Measurements from ENCODE around the gene RARRES2. TPM values are rescaled to one million over a fixed set of nuclear protein-coding genes. Genes with fewer than 3 reads are reported as not detected.
A peak's percentile ranks its signal among the peaks of the same experiment; 100 is the strongest.
"Not testable (repeated sequence)": the region's sequence is repeated elsewhere in the genome, so short reads cannot be mapped to it uniquely, and the experiment has no call there.

The RARRES2 gene
- total RNA-seq, 4 donors from 2014 or later, result 12.8 to 23.4 (median 16.5) TPM

DNA sequence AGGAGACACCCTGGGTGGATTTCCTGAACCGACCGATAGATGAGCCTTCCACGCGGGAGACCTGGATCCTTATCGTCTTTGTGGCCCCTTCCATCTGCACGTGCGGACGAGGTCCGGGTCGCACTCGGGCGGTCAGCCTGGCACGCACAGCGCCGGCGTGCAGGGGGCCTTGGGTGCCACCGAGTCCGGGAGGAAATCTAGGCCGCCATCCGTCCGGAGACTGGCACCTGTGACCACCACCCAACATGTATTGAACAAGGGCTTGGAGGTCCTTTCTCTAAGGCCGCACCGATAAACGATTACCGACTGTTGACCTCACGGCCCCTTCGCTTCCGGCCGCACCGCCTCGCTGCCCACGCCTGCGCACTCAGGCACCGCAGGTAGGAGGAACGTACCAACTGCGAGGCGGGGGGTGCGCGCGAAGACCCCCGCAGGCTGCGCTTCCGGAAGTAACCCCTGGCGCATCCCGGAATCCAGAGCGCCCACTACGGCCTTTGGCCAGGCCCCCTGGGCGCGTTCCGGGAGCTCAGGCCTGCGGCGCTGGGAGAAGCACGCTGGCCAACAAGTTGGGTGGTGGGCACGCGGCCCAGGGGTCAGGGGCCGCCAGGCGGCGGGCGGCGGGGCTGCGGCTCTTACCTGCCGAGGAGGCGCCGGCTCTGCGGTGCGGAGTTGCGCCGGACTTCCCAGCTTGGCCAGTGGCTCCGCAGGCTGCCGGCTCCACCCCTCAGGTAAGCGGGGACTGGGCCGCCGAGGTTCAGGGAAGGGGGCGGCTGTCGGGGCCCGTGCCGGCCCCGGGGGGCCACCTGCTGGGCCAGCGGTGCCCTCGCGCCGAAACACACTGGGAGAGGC, 18.4 kb downstream of the RARRES2 start, which contains the start of the genes ACTR3C and LRRC61:
Gene ACTR3C, minus strand, starts transcription at position 713 of the 849 bp plus-strand sequence. CDS start 28,249 bp downstream, outside the sequence.
Gene LRRC61, plus strand, starts transcription at position 523 of the 849 bp plus-strand sequence. CDS start 13,507 bp downstream, outside the sequence.
- peaks cover 33% of the 10 kb centered on the region for H3K4me1 ChIP-seq
- H3K9me3 ChIP-seq, result no peaks in the 10 kb centered on the region
- H3K27me3 ChIP-seq, result no peaks in the 10 kb centered on the region
- no peak for DNase-seq (ENCODE audit: low spot score in 2 of 2)
- 29% methylated on average over 19 of the region's 82 CpGs for WGBS
- no peaks in the 10 kb centered on the region for H3K36me3 ChIP-seq
- peak within 1 kb of the TSS; percentile 74 for H3K4me3 ChIP-seq
- TF ChIP-seq EP300 (IDR thresholded peaks at IDR 0.05), result no peak
- TF ChIP-seq, protein P1, sequence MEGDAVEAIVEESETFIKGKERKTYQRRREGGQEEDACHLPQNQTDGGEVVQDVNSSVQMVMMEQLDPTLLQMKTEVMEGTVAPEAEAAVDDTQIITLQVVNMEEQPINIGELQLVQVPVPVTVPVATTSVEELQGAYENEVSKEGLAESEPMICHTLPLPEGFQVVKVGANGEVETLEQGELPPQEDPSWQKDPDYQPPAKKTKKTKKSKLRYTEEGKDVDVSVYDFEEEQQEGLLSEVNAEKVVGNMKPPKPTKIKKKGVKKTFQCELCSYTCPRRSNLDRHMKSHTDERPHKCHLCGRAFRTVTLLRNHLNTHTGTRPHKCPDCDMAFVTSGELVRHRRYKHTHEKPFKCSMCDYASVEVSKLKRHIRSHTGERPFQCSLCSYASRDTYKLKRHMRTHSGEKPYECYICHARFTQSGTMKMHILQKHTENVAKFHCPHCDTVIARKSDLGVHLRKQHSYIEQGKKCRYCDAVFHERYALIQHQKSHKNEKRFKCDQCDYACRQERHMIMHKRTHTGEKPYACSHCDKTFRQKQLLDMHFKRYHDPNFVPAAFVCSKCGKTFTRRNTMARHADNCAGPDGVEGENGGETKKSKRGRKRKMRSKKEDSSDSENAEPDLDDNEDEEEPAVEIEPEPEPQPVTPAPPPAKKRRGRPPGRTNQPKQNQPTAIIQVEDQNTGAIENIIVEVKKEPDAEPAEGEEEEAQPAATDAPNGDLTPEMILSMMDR (IDR thresholded peaks at IDR 0.05), result peak in 1 of 2 donors; percentile 13
- peak within 1 kb of the TSS; percentile 84 for H3K27ac ChIP-seq

GRCh38 chr7:150322114-150322832, 19.2 kb downstream of the RARRES2 start:
- Histone ChIP-seq H3K9me3 (no peaks in the 10 kb centered on the region), H3K36me3 (no peaks in the 10 kb centered on the region), H3K4me3 (peak overlapping the region; percentile 74), H3K4me1 (peaks cover 33% of the 10 kb centered on the region), H3K27ac (peak overlapping the region; percentile 84), H3K27me3 (no peaks in the 10 kb centered on the region)
- TF ChIP-seq POLR2A (IDR thresholded peaks at IDR 0.05), result no peak
- TF ChIP-seq, protein P1 (IDR thresholded peaks at IDR 0.05), result no peak
- no peak for TF ChIP-seq POLR2AphosphoS5 (IDR thresholded peaks at IDR 0.05)
- TF ChIP-seq EP300 (IDR thresholded peaks at IDR 0.05), result no peak
- DNase-seq (ENCODE audit: low spot score in 2 of 2), result no peak
- WGBS, result 70% methylated on average over 4 of the region's 4 CpGs

DNA sequence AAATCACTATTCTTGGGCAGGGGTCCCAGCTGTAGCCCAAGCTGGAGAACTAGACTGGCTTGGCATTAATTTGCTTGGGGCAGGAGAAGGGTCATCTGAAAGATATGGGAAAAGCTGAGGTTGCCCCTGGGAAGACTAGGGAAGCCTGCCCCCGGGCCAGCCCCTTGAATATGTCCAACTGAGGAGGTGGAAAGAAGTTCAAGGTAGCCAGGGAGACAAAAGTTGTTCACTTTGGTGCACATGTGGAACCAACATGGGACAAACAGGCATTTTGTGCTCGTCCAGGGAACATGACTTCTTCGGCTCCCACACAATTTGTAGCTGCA, 19.7 kb downstream of the RARRES2 start:
- TF ChIP-seq, protein P1 (IDR thresholded peaks at IDR 0.05), result no peak
- TF ChIP-seq EP300 (IDR thresholded peaks at IDR 0.05) (no peak), POLR2AphosphoS5 (IDR thresholded peaks at IDR 0.05) (no peak), POLR2A (IDR thresholded peaks at IDR 0.05) (no peak)
- WGBS, result 89% methylated on average over 3 of the region's 3 CpGs
- Histone ChIP-seq H3K9me3 (no peaks in the 10 kb centered on the region), H3K4me1 (peaks cover 33% of the 10 kb centered on the region), H3K27ac (peak overlapping the region; percentile 8), H3K36me3 (no peaks in the 10 kb centered on the region), H3K4me3 (no peak overlapping the region), H3K27me3 (no peaks in the 10 kb centered on the region)
- no peak for DNase-seq (ENCODE audit: low spot score in 2 of 2)

GRCh38 chr7:150317748-150318444, 23.5 kb downstream of the RARRES2 start:
- no peaks in the 10 kb centered on the region for H3K36me3 ChIP-seq
- 57% methylated on average over 7 of the region's 7 CpGs for WGBS
- TF ChIP-seq POLR2AphosphoS5 (IDR thresholded peaks at IDR 0.05), result no peak
- TF ChIP-seq EP300 (IDR thresholded peaks at IDR 0.05), result no peak
- TF ChIP-seq, protein P1 (IDR thresholded peaks at IDR 0.05), result no peak
- no peak for TF ChIP-seq POLR2A (IDR thresholded peaks at IDR 0.05)
- no peaks in the 10 kb centered on the region for H3K27me3 ChIP-seq
- peaks cover 11% of the 10 kb centered on the region for H3K4me1 ChIP-seq
- H3K9me3 ChIP-seq, result no peaks in the 10 kb centered on the region
- no peak overlapping the region for H3K27ac ChIP-seq
- H3K4me3 ChIP-seq, result no peak overlapping the region
- no peak for DNase-seq (ENCODE audit: low spot score in 2 of 2)

- DNase-seq (ENCODE audit: low spot score in 2 of 2); H3K36me3 ChIP-seq; H3K4me1 ChIP-seq; H3K27ac ChIP-seq; H3K4me3 ChIP-seq; H3K27me3 ChIP-seq; H3K9me3 ChIP-seq: not testable (repeated sequence)
- 92% methylated on average over 6 of the region's 6 CpGs for WGBS
Measured at GRCh38 chr7:150316987-150317386, 24.4 kb downstream of the RARRES2 start.

Data from suprapubic skin (tissue), 4 donors.